ENCODE data around the gene LILRA1.
"Not testable (repeated sequence)": the region's sequence is repeated elsewhere in the genome, so short reads cannot be mapped to it uniquely, and the experiment has no call there.

Gene LILRA1

DNA sequence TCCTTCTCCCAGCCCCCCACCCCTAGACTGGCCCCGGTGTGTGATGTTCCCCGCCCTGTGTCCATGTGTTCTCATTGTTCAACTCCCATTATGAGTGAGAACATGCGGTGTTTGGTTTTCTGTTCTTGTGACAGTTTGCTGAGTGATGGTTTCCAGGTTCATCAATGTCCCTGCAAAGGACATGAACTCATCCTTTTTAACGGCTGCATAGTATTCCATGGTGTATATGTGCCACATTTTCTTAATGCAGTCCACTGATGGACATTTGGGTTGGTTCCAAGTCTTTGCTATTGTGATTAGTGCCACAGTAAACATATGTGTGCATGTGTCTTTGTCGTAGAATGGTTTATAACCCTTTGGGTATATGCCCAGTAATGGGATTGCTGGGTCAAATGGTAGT lies 15.2 kb upstream of the LILRA1 start:
- DNase-seq = not testable (repeated sequence)

- DNase-seq = no peak
Measured at GRCh38 chr19:54586397-54586796, 7.0 kb upstream of the LILRA1 start.

- DNase-seq = no peak
Measured at GRCh38 chr19:54587026-54587425, 6.4 kb upstream of the LILRA1 start.

- DNase-seq = not testable (repeated sequence)
Measured at GRCh38 chr19:54593931-54594626, 647 bp downstream of the LILRA1 start.

DNA sequence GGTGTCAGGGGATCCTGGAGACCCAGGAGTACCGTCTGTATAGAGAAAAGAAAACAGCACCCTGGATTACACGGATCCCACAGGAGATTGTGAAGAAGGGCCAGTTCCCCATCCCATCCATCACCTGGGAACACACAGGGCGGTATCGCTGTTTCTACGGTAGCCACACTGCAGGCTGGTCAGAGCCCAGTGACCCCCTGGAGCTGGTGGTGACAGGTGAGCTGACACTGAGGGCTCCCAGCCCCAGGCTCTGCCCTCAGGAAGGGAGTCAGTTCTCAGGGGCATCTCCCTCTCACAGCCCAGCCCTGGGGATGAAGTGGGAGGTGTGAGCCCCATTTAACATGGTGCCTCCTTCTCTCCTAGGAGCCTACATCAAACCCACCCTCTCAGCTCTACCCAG lies 1.3 kb downstream of the LILRA1 start:
- DNase-seq = no peak

DNA sequence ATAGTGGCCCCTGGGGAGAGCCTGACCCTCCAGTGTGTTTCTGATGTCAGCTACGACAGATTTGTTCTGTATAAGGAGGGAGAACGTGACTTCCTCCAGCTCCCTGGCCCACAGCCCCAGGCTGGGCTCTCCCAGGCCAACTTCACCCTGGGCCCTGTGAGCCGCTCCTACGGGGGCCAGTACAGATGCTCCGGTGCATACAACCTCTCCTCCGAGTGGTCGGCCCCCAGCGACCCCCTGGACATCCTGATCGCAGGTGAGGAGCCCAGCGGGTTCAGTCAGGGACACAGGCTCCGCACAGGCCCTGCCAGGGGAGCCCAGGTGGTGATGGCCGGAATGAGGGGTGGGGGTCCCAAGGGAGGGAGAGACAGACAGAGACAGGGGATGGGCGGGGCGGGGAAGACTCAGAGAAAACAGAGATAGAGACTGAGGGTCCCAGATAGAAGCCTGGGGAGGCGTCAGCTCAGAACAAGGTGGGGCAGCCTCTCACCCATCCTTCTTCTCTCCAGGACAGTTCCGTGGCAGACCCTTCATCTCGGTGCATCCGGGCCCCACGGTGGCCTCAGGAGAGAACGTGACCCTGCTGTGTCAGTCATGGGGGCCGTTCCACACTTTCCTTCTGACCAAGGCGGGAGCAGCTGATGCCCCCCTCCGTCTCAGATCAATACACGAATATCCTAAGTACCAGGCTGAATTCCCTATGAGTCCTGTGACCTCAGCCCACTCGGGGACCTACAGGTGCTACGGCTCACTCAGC lies 2.4 kb downstream of the LILRA1 start:
- DNase-seq = not testable (repeated sequence)

GRCh38 chr19:54600212-54600611 lies 6.8 kb downstream of the LILRA1 start:
- no peak for DNase-seq

- no peak for DNase-seq
Measured at GRCh38 chr19:54606230-54606629, 12.8 kb downstream of the LILRA1 start.

DNA sequence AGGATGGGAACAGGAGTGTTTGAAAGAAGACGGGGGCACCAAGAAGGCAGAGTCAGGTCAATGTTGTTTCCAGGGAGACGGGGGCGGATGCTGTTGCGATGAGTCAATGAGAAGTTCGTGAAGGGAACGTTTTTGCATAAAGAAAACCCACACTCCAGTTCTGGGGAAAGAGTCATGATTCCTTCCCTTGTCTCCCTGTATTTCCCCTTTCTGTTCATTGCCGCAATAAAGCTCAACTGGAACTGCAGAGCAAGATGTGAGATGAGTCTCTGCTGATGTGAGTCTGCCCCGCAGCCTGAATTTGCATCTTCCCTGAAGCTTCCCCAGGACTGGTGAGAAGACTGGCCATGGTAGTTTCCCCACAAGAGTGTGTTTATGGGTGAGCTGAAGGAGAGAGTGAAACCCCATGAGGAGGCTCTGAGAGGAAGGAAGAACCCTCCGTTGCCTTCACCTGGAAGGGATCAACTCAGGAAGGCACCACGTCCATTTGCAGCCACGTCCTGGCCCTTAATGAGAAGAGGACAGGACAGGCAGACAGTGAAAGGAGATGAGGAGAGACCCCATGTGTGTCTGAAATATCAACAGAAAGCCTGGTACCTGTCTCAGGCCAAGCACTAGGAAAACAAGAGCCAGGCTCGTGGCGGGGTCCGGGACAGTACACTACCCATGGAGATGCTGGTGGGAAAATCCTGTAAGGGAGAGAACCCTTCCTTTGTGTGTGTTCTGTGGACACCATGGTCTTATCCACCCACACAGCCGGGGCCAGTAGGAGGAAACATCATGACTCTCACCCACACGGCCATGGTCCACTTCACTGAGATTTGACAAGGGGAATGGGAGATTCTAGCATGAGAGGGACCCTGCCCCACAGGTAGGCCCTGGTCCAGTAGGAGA lies 13.7 kb downstream of the LILRA1 start:
- no peak for DNase-seq

DNA sequence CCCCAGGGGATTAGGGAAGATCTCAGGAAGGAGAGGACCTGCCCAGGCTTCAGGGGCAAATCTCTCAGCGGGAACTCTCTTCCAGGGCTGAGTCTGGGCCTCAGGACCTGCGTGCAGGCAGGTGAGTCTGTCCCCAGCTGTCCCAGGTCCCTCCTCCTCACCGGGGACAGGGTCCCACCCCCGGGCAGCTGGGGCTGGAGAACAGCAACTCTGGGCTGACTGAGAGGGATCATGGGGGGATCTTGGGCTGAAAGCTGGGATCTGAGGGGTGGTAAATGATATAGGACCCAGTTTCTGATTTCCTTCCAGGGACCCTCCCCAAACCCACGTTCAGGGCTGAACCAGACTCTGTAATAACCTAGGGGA lies 14.3 kb downstream of the LILRA1 start:
- no peak for DNase-seq

GRCh38 chr19:54608205-54608604 lies 14.8 kb downstream of the LILRA1 start:
- no peak for DNase-seq

- DNase-seq = no peak
Measured at GRCh38 chr19:54608792-54609191, 15.4 kb downstream of the LILRA1 start.

GRCh38 chr19:54609356-54609791 lies 15.9 kb downstream of the LILRA1 start:
- no peak for DNase-seq

DNA sequence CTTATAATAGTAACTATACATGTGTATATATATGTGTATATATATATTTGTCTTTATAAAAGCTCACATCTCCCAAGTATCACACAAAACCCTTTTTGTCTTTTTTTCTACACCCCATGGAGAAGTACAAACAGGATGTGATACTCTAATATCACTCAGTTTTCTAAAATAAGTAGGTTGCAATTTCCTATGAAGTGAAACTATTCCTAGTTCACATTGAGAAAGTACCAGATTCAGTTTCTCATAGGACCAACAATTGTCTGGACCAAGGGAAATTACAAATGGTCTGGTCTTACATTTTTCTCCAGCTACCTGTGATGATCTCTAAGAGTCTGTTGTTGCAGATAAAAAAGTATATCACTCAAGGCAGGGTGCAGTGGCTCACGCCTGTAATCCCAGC lies 19.0 kb downstream of the LILRA1 start:
- no peak for DNase-seq

DNA sequence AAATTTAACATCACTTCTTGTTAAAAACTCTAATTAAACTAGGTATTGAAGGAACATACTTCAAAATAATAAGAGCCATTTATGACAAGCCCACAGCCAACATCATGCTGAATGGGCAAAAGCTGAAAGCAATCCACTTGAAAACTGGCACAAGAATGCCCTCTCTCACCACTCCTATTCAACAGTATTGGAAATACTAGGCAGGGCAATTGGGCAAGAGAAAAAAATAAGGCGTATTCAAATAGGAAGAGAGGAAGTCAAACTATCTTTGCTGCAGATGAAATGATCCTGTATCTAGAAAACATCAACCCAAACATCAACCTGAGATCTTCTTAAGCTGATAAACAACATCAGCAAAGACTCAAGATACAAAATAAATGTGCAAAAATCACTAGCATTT lies 21.3 kb downstream of the LILRA1 start:
- no peak for DNase-seq

DNA sequence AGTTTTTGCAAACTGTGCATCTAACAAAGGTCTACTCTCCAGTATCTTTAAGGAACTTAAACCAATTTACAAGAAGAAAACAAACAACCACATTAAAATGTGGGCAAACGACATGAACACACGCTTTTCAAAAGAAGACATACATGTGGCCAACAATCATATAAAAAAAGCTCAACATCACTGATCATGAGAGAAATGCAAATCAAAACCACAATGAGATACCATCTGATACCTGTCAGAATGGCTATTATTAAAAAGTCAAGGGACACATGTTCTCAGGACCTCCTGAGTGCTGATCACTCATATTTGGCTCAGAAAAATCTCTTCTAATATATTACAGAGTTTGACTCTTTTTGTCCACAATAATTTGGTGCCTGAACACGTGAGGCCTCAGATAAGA lies 22.6 kb downstream of the LILRA1 start:
- no peak for DNase-seq

- no peak for DNase-seq
Measured at GRCh38 chr19:54616821-54617560, 23.6 kb downstream of the LILRA1 start.

DNA sequence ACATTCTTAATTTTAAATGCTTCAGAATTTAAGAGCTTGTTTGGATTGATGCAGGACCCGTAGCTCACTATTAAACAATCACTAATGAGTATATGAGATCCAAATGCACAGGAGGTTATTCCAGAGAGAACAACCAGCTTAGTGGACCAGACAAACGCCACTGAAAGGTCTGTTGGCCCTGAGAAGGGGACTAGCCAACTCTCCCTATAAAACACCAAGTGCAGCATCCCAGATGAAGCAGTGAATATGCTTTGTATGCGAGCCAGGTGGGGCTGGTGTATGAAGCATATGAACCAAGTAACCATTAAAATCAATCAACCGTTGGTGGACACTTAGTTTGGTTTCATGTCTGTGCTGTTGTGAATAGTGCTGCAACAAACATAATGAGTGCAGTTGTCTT lies 27.0 kb downstream of the LILRA1 start:
- DNase-seq = no peak

DNA sequence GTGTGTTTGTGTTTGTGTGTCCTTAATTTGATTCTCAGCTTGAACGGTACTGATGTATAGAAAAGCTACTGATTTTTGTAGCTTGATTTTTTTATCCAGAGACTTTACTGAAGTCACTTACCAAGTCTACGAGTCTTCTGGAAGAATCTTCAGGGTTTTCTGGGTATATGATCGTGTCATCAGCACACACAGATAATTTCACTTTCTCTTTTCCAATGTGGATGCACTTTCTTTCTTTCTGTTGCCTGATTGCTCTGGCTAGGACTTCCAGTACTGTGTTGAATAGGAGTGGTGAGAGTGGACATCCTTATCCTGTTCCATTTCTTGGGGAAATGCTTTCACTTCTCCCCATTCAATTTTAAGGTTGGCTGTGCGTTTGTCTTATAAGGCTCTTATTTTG lies 29.0 kb downstream of the LILRA1 start:
- no peak for DNase-seq

DNA sequence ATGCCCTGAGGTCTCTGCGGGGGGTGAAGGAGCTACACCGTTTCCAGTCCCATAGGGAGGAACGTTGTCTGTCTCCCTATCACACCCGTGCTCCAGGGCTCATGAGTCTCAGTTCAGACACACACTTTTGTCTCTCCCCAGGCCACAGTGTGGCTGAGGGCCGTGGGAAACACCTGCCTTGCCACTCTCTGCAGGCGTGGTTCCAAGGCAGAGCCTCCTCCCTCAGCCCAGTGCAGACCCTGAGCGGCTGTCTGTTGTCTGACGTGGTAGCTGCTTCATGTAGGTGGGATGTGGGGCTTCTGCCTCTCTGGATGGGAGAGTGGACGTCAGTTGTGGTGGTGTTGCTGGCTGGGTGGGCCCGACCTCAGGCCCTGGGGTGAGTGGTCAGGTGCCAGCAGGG lies 30.8 kb downstream of the LILRA1 start:
- DNase-seq = not testable (repeated sequence)

GRCh38 chr19:54624934-54625730 lies 31.7 kb downstream of the LILRA1 start:
- not testable (repeated sequence) for DNase-seq

GRCh38 chr19:54626757-54627156 lies 33.3 kb downstream of the LILRA1 start:
- DNase-seq = no peak
